SU-DHL-6 (cell line): ENCODE data around the gene TRAPPC5.

Experiments used
- H2AFZ ChIP-seq: fragments of 200-600 bp; sonication (generic); 2 replicates; pipeline ENCODE4 v1.6.1; 2014; ENCODE audit warnings: low read depth, mild to moderate bottlenecking, moderate library complexity, mixed read lengths, antibody characterized with exemption, low read length; ENCODE audit not compliant: severe bottlenecking
- H3F3A ChIP-seq: fragments of 200-600 bp; shearing (Covaris generic); 2 replicates; pipeline ENCODE4 v1.6.0; 2016; ENCODE audit warnings: antibody characterized with exemption, mild to moderate bottlenecking; ENCODE audit not compliant: insufficient read depth
- H3K27ac ChIP-seq: fragments of 200-600 bp; sonication (generic); 2 replicates; pipeline ENCODE4 v1.5.1; 2016; ENCODE audit warnings: low read depth, mild to moderate bottlenecking, low read length, moderate library complexity, mixed read lengths
- H3K27me3 ChIP-seq: fragments of 200-600 bp; sonication (generic), shearing (Covaris generic); 2 replicates; pipeline ENCODE4 v1.6.0; 2014; ENCODE audit warnings: mild to moderate bottlenecking, low read length
- H3K36me3 ChIP-seq: fragments of 200-600 bp; sonication (generic); 2 replicates; pipeline ENCODE4 v1.6.1; 2014; ENCODE audit warnings: mild to moderate bottlenecking, low read length, mixed read lengths
- H3K4me2 ChIP-seq: fragments of 300-600, 200-600 bp; shearing (Covaris generic), sonication (generic); 2 replicates; pipeline ENCODE4 v1.6.0; 2014; ENCODE audit warnings: low read length, low read depth, mild to moderate bottlenecking; ENCODE audit not compliant: poor library complexity, severe bottlenecking
- H3K4me3 ChIP-seq: fragments of 200-600 bp; sonication (generic); 2 replicates; pipeline ENCODE4 v1.5.1; 2014; ENCODE audit warnings: antibody characterized with exemption, low read length, mild to moderate bottlenecking, mixed read lengths; ENCODE audit not compliant: insufficient read depth, poor library complexity, severe bottlenecking
- H3K79me2 ChIP-seq: fragments of 200-600 bp; sonication (generic); 2 replicates; pipeline ENCODE4 v1.6.1; 2014; ENCODE audit warnings: mild to moderate bottlenecking, low read length, moderate library complexity; ENCODE audit not compliant: insufficient read depth
- H3K9ac ChIP-seq: fragments of 200-600 bp; sonication (generic); 2 replicates; pipeline ENCODE4 v1.7.0; 2014; ENCODE audit warnings: mild to moderate bottlenecking, low read length
- H3K9me2 ChIP-seq: fragments of 200-600 bp; sonication (generic); replicated peaks from 2 replicates; pipeline ENCODE4 v1.6.1; 2014; ENCODE audit warnings: low read length; ENCODE audit not compliant: insufficient read depth
- H3K9me3 ChIP-seq: fragments of 200-600 bp; sonication (generic); 2 replicates; pipeline ENCODE4 v1.6.1; 2014; ENCODE audit warnings: low read length, mixed read lengths; ENCODE audit not compliant: insufficient read depth
- H4K20me1 ChIP-seq: fragments of 200-600 bp; sonication (generic); 2 replicates; pipeline ENCODE4 v1.6.1; 2014; ENCODE audit warnings: low read depth, mild to moderate bottlenecking, antibody characterized with exemption, low read length, moderate library complexity, mixed read lengths
- EZH2phosphoT487 ChIP-seq: fragments of 200-600 bp; sonication (generic), shearing (Covaris generic); conservative IDR thresholded peaks from 2 replicates; pipeline ENCODE4 v1.6.1; 2018; ENCODE audit warnings: mild to moderate bottlenecking, antibody characterized with exemption, low read length, moderate library complexity, mixed read lengths
- TF ChIP-seq, protein P1 (sequence below): fragments of 200-600 bp; sonication (generic); IDR thresholded peaks from one replicate; pipeline ENCODE4 v1.5.1; 2017; ENCODE audit warnings: antibody characterized with exemption, mild to moderate bottlenecking, low read length, moderate library complexity; ENCODE audit not compliant: insufficient read depth, poor library complexity, severe bottlenecking

Gene TRAPPC5

DNA sequence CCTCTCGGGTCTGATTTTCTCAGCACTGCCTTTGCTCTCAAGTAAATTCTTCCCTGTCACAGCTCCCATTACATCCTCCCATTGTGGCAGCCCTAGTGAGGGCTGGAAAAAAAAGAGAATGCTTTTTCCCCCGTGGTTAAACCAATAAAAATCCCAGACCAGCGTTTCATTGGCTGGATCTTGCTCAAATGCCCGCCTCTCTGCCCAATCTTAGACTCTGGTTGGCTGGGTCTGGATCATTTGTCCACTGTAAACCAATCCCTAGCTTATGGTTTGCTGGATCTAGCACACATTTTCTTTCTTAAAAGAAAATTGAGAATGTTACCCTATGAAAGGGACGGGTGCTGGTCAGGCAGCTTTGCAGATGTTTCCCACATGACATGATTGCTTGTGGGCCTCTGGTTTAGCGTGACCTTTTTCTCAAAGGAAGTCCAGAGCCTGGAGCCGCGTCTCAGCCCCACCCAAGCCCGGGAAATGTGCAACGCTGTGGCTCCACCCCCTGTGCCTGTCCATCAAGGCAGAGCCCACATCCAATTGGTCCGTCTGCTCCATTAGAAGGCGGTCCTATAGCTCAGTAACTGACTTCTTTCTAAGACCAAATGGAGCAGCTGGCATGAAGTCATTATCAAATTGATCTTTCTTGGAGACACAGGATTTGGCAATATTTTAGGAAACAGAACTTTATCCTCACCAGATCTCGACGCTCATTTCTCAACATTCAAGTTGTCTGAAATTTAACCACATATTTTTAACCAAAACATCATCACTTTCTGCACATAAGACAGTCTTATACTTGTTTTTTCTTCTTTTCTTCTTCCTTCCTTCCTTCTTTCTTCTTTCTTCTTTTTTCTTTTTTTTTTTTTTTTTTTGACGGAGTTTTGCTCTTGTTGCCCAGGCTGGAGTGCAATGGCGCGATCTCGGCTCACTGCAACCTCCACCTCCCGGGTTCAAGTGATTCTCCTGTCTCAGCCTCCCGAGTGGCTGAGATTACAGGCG, 6.3 kb upstream of the TRAPPC5 start:
- H2AFZ ChIP-seq = peak overlapping the region; percentile 85

GRCh38 chr19:7676376-7676775, 4.3 kb upstream of the TRAPPC5 start:
- Histone ChIP-seq H3F3A (no peaks in the 10 kb centered on the region), H3K27ac (no peak overlapping the region), H3K27me3 (no peaks in the 10 kb centered on the region), H3K9me2 (no peaks in the 10 kb centered on the region), H3K9me3 (no peaks in the 10 kb centered on the region), H3K4me3 (no peak overlapping the region), H3K9ac (no peak overlapping the region), H2AFZ (no peak overlapping the region), H3K36me3 (no peaks in the 10 kb centered on the region), H3K4me2 (no peak overlapping the region), H4K20me1 (no peaks in the 10 kb centered on the region), H3K79me2 (0 out of 2 replicates have a peak, but pooled peaks cover 6% of the 10 kb centered on the region)
- TF ChIP-seq EZH2phosphoT487 = no peak
- TF ChIP-seq, protein P1, sequence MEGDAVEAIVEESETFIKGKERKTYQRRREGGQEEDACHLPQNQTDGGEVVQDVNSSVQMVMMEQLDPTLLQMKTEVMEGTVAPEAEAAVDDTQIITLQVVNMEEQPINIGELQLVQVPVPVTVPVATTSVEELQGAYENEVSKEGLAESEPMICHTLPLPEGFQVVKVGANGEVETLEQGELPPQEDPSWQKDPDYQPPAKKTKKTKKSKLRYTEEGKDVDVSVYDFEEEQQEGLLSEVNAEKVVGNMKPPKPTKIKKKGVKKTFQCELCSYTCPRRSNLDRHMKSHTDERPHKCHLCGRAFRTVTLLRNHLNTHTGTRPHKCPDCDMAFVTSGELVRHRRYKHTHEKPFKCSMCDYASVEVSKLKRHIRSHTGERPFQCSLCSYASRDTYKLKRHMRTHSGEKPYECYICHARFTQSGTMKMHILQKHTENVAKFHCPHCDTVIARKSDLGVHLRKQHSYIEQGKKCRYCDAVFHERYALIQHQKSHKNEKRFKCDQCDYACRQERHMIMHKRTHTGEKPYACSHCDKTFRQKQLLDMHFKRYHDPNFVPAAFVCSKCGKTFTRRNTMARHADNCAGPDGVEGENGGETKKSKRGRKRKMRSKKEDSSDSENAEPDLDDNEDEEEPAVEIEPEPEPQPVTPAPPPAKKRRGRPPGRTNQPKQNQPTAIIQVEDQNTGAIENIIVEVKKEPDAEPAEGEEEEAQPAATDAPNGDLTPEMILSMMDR = no peak

More for the DNA sequence above, 6.3 kb upstream of the TRAPPC5 start:
- Histone ChIP-seq H3K9ac (peak overlapping the region; percentile 28; the same call in 1 of the 2 replicates), H3K36me3 (no peaks in the 10 kb centered on the region), H4K20me1 (no peaks in the 10 kb centered on the region), H3K9me2 (no peaks in the 10 kb centered on the region), H3K27me3 (no peaks in the 10 kb centered on the region), H3K4me2 (peak overlapping the region; percentile 48), H3K79me2 (no peaks in the 10 kb centered on the region), H3K4me3 (peak overlapping the region; percentile 37), H3K27ac (no peak overlapping the region), H3K9me3 (no peaks in the 10 kb centered on the region), H3F3A (no peaks in the 10 kb centered on the region)
- TF ChIP-seq EZH2phosphoT487 = no peak
- TF ChIP-seq, protein P1 = no peak

DNA sequence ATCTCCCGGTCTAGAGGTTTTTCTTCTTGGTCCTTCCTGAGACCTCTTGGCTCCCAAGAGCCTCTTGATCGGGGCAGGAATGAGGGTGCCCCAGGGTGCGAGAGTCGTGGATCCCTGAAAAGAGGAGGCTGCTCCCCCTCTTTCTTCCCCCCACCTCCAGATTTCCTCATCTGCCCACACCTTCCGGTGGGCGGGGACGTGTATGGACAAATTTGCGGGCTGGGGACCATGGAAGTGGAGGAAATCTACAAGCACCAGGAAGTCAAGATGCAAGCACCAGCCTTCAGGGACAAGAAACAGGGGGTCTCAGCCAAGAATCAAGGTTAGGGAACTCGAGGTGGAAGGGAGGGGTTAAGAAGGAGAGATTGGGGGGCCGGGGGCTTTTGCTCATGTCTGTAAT, 3.8 kb upstream of the TRAPPC5 start, which contains the start of gene MCEMP1:
TSS of gene MCEMP1 (plus strand) at position 237 of the 400 bp plus-strand sequence. CDS start at position 268, 31 bp downstream.
- TF ChIP-seq, protein P1 = no peak
- no peak for TF ChIP-seq EZH2phosphoT487
- H4K20me1 ChIP-seq = no peaks in the 10 kb centered on the region
- no peak within 1 kb of the TSS for H3K4me3 ChIP-seq
- H3K4me2 ChIP-seq = no peak within 1 kb of the TSS
- no peaks in the 10 kb centered on the region for H3K9me2 ChIP-seq
- H3K9ac ChIP-seq = no peak within 1 kb of the TSS
- no peaks in the 10 kb centered on the region for H3F3A ChIP-seq
- H3K9me3 ChIP-seq = no peaks in the 10 kb centered on the region
- no peak within 1 kb of the TSS for H3K27ac ChIP-seq
- no peaks in the 10 kb centered on the region for H3K27me3 ChIP-seq
- no peak within 1 kb of the TSS for H2AFZ ChIP-seq
- H3K79me2 ChIP-seq = 0 out of 2 replicates have a peak, but pooled peaks cover 6% of the 10 kb centered on the region
- H3K36me3 ChIP-seq = no peaks in the 10 kb centered on the region
